GM21529 (cell line): Measurements from ENCODE around the gene SMCO2.

Experiments
- ATAC-seq: cut with Tn5 transposase; IDR thresholded peaks from one replicate; pipeline ENCODE4 v1.9.1; 2021; ENCODE audit not compliant: unreplicated experiment

The SMCO2 gene

GRCh38 chr12:27497446-27497845, 50.9 kb downstream of the SMCO2 start:
- no peak for ATAC-seq

- no peak for ATAC-seq
Measured at GRCh38 chr12:27498149-27498548, 51.6 kb downstream of the SMCO2 start.

GRCh38 chr12:27498761-27499160, 52.2 kb downstream of the SMCO2 start:
- no peak for ATAC-seq

- ATAC-seq, result no peak
Measured at GRCh38 chr12:27499377-27499776, 52.8 kb downstream of the SMCO2 start.

GRCh38 chr12:27500546-27500945, 54.0 kb downstream of the SMCO2 start:
- no peak for ATAC-seq

- no peak for ATAC-seq
Measured at GRCh38 chr12:27502021-27502435, 55.5 kb downstream of the SMCO2 start.

- ATAC-seq, result no peak
Measured at GRCh38 chr12:27504507-27504906, 58.0 kb downstream of the SMCO2 start.

- ATAC-seq, result no peak
Measured at GRCh38 chr12:27505109-27505508, 58.6 kb downstream of the SMCO2 start.

- no peak for ATAC-seq
Measured at GRCh38 chr12:27505761-27506160, 59.2 kb downstream of the SMCO2 start.

- no peak for ATAC-seq
Measured at GRCh38 chr12:27506645-27507189, 60.2 kb downstream of the SMCO2 start.

- no peak for ATAC-seq
Measured at GRCh38 chr12:27508736-27509431, 62.3 kb downstream of the SMCO2 start.

- no peak for ATAC-seq
Measured at GRCh38 chr12:27511031-27511722, 64.6 kb downstream of the SMCO2 start.

GRCh38 chr12:27511723-27512045, 65.1 kb downstream of the SMCO2 start:
- ATAC-seq, result no peak

- no peak for ATAC-seq
Measured at GRCh38 chr12:27513155-27513824, 66.8 kb downstream of the SMCO2 start.

- ATAC-seq, result no peak
Measured at GRCh38 chr12:27515671-27516070, 69.1 kb downstream of the SMCO2 start.

GRCh38 chr12:27516625-27517024, 70.1 kb downstream of the SMCO2 start:
- no peak for ATAC-seq

GRCh38 chr12:27517546-27517945, 71.0 kb downstream of the SMCO2 start:
- no peak for ATAC-seq

- no peak for ATAC-seq
Measured at GRCh38 chr12:27517961-27518665, 71.6 kb downstream of the SMCO2 start.

GRCh38 chr12:27521066-27521465, 74.5 kb downstream of the SMCO2 start:
- ATAC-seq, result no peak

GRCh38 chr12:27521981-27522380, 75.4 kb downstream of the SMCO2 start:
- no peak for ATAC-seq

- peak; percentile 2 for ATAC-seq
Measured at GRCh38 chr12:27523305-27523641, 76.7 kb downstream of the SMCO2 start.
